ENCODE measurements around the gene BIVM.
A peak's percentile ranks its signal among the peaks of the same experiment; 100 is the strongest.
"Not testable (repeated sequence)": the region's sequence is repeated elsewhere in the genome, so short reads cannot be mapped to it uniquely, and the experiment has no call there.

Gene BIVM
- long read RNA-seq, donor 1, partial matches to known transcripts: 0 of 5 reads
- long read RNA-seq, donor 1, other reads (novel, unspliced or antisense): 0 of 5 reads
- long read RNA-seq, donor 2: 0 reads
- long read RNA-seq, donor 3, partial matches to known transcripts: 0 of 4 reads
- long read RNA-seq, donor 3, other reads (novel, unspliced or antisense): 0 of 4 reads
- long read RNA-seq, donor 4, partial matches to known transcripts: 10 of 18 reads
- long read RNA-seq, donor 4, other reads (novel, unspliced or antisense): 0 of 18 reads
- long read RNA-seq, donor 5, partial matches to known transcripts: 8 of 10 reads
- long read RNA-seq, donor 5, other reads (novel, unspliced or antisense): 0 of 10 reads
- long read RNA-seq, donor 6, partial matches to known transcripts: 5 of 6 reads
- long read RNA-seq, donor 6, other reads (novel, unspliced or antisense): 0 of 6 reads
- long read RNA-seq, donor 7, partial matches to known transcripts: 30 of 34 reads
- long read RNA-seq, donor 7, other reads (novel, unspliced or antisense): 0 of 34 reads
- long read RNA-seq, donor 8, partial matches to known transcripts: 0 of 4 reads
- long read RNA-seq, donor 8, other reads (novel, unspliced or antisense): 0 of 4 reads

GRCh38 chr13:102798581-102799425 is at the start of gene BIVM, which contains the start of gene POGLUT2:
Gene BIVM (plus strand): TSS chr13:102799119. CDS start chr13:102807268, 8,149 bp downstream.
Gene POGLUT2 (minus strand): TSS chr13:102798976. CDS start chr13:102798670, 306 bp downstream.
- DNase-seq: peak; percentile 90

- DNase-seq: no peak
Measured at GRCh38 chr13:102751886-102752285, 47.0 kb upstream of the BIVM start.

GRCh38 chr13:102757006-102757405 is 41.9 kb upstream of the BIVM start:
- no peak for DNase-seq

GRCh38 chr13:102758842-102759241 is 40.1 kb upstream of the BIVM start:
- DNase-seq: no peak

GRCh38 chr13:102761071-102761470 is 37.8 kb upstream of the BIVM start:
- no peak for DNase-seq

- DNase-seq: no peak
Measured at GRCh38 chr13:102763741-102764140, 35.2 kb upstream of the BIVM start.

GRCh38 chr13:102768909-102769308 is 30.0 kb upstream of the BIVM start:
- DNase-seq: no peak

GRCh38 chr13:102769679-102770078 is 29.2 kb upstream of the BIVM start:
- DNase-seq: no peak

GRCh38 chr13:102770435-102770834 is 28.5 kb upstream of the BIVM start:
- no peak for DNase-seq

GRCh38 chr13:102771298-102772041 is 27.4 kb upstream of the BIVM start:
- DNase-seq: no peak

- no peak for DNase-seq
Measured at GRCh38 chr13:102772042-102772425, 26.9 kb upstream of the BIVM start.

GRCh38 chr13:102773441-102774213 is 25.3 kb upstream of the BIVM start, which contains the start of gene TEX30:
Gene TEX30 (minus strand): TSS chr13:102773786. CDS start chr13:102770026, 3,760 bp downstream.
- peak; percentile 99 for DNase-seq

GRCh38 chr13:102774214-102774568 is 24.7 kb upstream of the BIVM start:
- DNase-seq: no peak

- no peak for DNase-seq
Measured at GRCh38 chr13:102774591-102775520, 24.1 kb upstream of the BIVM start.

- DNase-seq: no peak
Measured at GRCh38 chr13:102776271-102776670, 22.6 kb upstream of the BIVM start.

GRCh38 chr13:102777736-102778135 is 21.2 kb upstream of the BIVM start:
- DNase-seq: no peak

GRCh38 chr13:102779436-102780159 is 19.3 kb upstream of the BIVM start:
- no peak for DNase-seq

- not testable (repeated sequence) for DNase-seq
Measured at GRCh38 chr13:102780656-102781055, 18.3 kb upstream of the BIVM start.

- DNase-seq: no peak
Measured at GRCh38 chr13:102781591-102781990, 17.3 kb upstream of the BIVM start.
